ENCODE data around the gene DNAAF6.
"Not testable (repeated sequence)": the region's sequence is repeated elsewhere in the genome, so short reads cannot be mapped to it uniquely, and the experiment has no call there.

DNAAF6 gene

GRCh38 chrX:107205770-107206696, at the start of gene DNAAF6, which contains the start of gene NUP62CL:
TSS of gene DNAAF6 (plus strand) at chrX:107206611. CDS start at chrX:107212876, 6,265 bp downstream.
TSS of gene NUP62CL (minus strand) at chrX:107206433. CDS start at chrX:107175146, 31,287 bp downstream.
- peak; percentile 79 for DNase-seq

GRCh38 chrX:107157618-107158017, 48.8 kb upstream of the DNAAF6 start:
- DNase-seq: not testable (repeated sequence)

GRCh38 chrX:107167163-107167921, 39.1 kb upstream of the DNAAF6 start:
- DNase-seq: no peak

GRCh38 chrX:107168257-107168656, 38.2 kb upstream of the DNAAF6 start:
- no peak for DNase-seq

GRCh38 chrX:107168712-107169111, 37.7 kb upstream of the DNAAF6 start:
- DNase-seq: no peak

- no peak for DNase-seq
These were observed 34.9 kb upstream of the DNAAF6 start for GRCh38 chrX:107171369-107172102.

GRCh38 chrX:107197319-107197718, 9.1 kb upstream of the DNAAF6 start:
- DNase-seq: no peak

GRCh38 chrX:107198074-107198473, 8.3 kb upstream of the DNAAF6 start:
- not testable (repeated sequence) for DNase-seq

GRCh38 chrX:107199491-107199890, 6.9 kb upstream of the DNAAF6 start:
- no peak for DNase-seq

GRCh38 chrX:107204068-107204605, 2.3 kb upstream of the DNAAF6 start:
- DNase-seq: no peak

GRCh38 chrX:107206697-107207065, 270 bp downstream of the DNAAF6 start:
- DNase-seq: no peak

- DNase-seq: no peak
These were observed 678 bp downstream of the DNAAF6 start for GRCh38 chrX:107207089-107207488.

GRCh38 chrX:107207943-107208342, 1.5 kb downstream of the DNAAF6 start:
- DNase-seq: no peak

GRCh38 chrX:107213477-107213876, 7.1 kb downstream of the DNAAF6 start:
- DNase-seq: no peak

- DNase-seq: no peak
These were observed 20.3 kb downstream of the DNAAF6 start for GRCh38 chrX:107226757-107227156.

GRCh38 chrX:107227780-107228485, 21.5 kb downstream of the DNAAF6 start:
- DNase-seq: no peak

GRCh38 chrX:107228486-107228819, 22.0 kb downstream of the DNAAF6 start:
- no peak for DNase-seq

- no peak for DNase-seq
These were observed 66.1 kb downstream of the DNAAF6 start for GRCh38 chrX:107272431-107272921.

GRCh38 chrX:107273795-107274194, 67.4 kb downstream of the DNAAF6 start:
- DNase-seq: no peak

- no peak for DNase-seq
These were observed 82.3 kb downstream of the DNAAF6 start for GRCh38 chrX:107288676-107289075.

GRCh38 chrX:107290019-107290418, 83.6 kb downstream of the DNAAF6 start:
- no peak for DNase-seq

- DNase-seq: no peak
These were observed 86.6 kb downstream of the DNAAF6 start for GRCh38 chrX:107293056-107293455.

Data from NCI-H510A treated with DMSO at 0.1 percent for 48 hours (cell line).